Gastroesophageal sphincter (tissue), 3 donors: ENCODE data around the gene PLCG1.

Experiments used
- POLR2A ChIP-seq, 2 donors: fragments of 450-650 bp; IDR thresholded peaks; one replicate each; pipeline ENCODE4 v1.6.1; 2017; ENCODE audit warnings: antibody characterized with exemption in 2 of 2, mild to moderate bottlenecking in 2 of 2, moderate library complexity in 1 of 2
- POLR2AphosphoS5 ChIP-seq: sonication (generic); formaldehyde crosslinking; IDR thresholded peaks from one replicate; pipeline ENCODE4 v1.6.1; 2017; ENCODE audit warnings: antibody characterized with exemption
- TF ChIP-seq, protein P1 (sequence below), 4 experiments: fragments of 200-600 bp in 2 of 4; fragments of 450-650 bp in 2 of 4; sonication (generic) in 1 of 4; IDR thresholded peaks; one replicate each; pipeline ENCODE4 v1.5.1; 2017 to 2019; ENCODE audit warnings: antibody characterized with exemption in 4 of 4, mild to moderate bottlenecking in 2 of 4, moderate library complexity in 2 of 4

DNA sequence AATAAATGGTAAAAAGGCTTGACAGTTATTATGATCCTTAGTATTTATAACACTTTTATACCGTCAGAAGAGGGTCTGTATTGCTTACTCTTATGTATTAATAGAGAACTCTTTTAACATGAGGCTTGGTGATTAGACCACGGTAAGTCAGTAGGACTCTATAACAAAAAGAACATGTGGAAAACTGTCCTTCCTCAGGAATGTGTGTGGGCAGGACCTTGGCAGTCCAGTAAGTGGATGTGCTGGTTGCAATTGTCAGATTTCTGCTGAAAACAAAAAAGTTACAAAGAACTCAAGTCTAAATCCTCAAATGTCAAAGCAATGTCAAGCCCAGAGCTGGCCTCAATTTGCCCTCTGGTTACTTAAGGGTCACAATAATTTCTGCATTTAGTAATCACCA lies 81.1 kb downstream of the PLCG1 start:
- TF ChIP-seq POLR2A (IDR thresholded peaks at IDR 0.05) (no peak), POLR2AphosphoS5 (no peak)
- TF ChIP-seq, protein P1, sequence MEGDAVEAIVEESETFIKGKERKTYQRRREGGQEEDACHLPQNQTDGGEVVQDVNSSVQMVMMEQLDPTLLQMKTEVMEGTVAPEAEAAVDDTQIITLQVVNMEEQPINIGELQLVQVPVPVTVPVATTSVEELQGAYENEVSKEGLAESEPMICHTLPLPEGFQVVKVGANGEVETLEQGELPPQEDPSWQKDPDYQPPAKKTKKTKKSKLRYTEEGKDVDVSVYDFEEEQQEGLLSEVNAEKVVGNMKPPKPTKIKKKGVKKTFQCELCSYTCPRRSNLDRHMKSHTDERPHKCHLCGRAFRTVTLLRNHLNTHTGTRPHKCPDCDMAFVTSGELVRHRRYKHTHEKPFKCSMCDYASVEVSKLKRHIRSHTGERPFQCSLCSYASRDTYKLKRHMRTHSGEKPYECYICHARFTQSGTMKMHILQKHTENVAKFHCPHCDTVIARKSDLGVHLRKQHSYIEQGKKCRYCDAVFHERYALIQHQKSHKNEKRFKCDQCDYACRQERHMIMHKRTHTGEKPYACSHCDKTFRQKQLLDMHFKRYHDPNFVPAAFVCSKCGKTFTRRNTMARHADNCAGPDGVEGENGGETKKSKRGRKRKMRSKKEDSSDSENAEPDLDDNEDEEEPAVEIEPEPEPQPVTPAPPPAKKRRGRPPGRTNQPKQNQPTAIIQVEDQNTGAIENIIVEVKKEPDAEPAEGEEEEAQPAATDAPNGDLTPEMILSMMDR (IDR thresholded peaks at IDR 0.05): no peak
